NCI-H2227 treated with DMSO at 0.1 percent for 48 hours (cell line): ENCODE measurements around the gene CROCC2.

Source experiments
- DNase-seq: peaks from one replicate; lab custom pipeline; 2025; lab: John Stamatoyannopoulos, UW

The CROCC2 gene

GRCh38 chr2:241038374-241039180 lies 132.4 kb downstream of the CROCC2 start:
- DNase-seq = no peak

DNA sequence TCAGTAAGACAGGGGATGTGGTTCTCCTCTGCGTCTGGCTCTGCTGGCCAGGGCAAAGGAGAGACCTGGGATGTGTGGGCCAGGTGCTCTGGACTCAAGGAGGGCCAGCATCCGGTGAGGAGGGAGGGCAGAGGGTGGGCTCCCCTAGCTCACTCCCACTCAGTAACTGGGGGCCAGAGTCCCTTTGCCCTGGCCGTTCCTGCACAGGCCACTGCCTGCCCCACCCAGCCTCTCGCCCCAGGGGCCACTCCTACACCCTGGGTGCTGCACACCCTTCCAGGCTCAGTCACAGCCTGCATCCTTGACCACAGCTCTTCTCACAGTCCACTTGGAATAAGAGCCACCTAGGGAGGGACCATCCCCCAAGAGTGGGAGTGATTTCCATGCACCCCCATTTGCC lies 133.3 kb downstream of the CROCC2 start:
- DNase-seq = no peak

GRCh38 chr2:241040081-241040803 lies 134.1 kb downstream of the CROCC2 start:
- DNase-seq = no peak

DNA sequence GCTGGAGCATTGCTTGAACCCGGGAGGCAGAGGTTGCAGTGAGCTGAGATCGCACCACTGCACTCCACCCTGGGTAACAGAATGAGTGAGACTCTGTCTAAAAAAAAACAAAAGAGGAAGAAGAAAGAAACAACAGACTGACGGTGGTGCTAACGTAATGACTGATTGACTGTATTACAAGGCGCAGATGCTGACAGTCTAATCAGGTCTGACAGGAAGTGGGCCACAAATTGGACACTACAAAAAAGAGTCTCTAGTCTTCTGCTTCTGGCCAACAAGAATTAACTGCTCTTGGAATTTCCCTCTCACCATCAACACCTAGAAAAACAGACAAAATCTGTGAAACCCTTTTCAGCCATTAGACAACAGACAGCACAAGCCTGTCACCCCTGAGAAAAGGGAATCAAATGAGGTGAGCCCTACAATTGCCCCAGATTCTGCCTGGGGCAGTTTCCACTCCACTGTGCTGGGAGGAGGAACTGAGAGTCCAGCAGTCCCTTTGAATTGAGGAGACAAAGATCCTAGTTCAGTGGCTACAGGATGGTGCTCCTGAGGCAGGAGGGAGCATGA lies 135.5 kb downstream of the CROCC2 start:
- DNase-seq = no peak
